ENCODE measurements around the gene FAM210A. TPM values are rescaled to one million over a fixed set of nuclear protein-coding genes. Genes with fewer than 3 reads are reported as not detected.

Gene FAM210A
- total RNA-seq, 1 experiment from 2014 or later, result 14.5 TPM

GRCh38 chr18:13621886-13622619 is 104.3 kb downstream of the FAM210A start:
- no peak for DNase-seq (ENCODE audit: low read depth)

GRCh38 chr18:13621446-13621849 is 104.9 kb downstream of the FAM210A start:
- no peak for DNase-seq (ENCODE audit: low read depth)

GRCh38 chr18:13620818-13621445 is 105.4 kb downstream of the FAM210A start:
- DNase-seq (ENCODE audit: low read depth), result no peak

GRCh38 chr18:13620206-13620672 is 106.1 kb downstream of the FAM210A start:
- no peak for DNase-seq (ENCODE audit: low read depth)

- DNase-seq (ENCODE audit: low read depth), result no peak
Measured at GRCh38 chr18:13619505-13620205, 106.7 kb downstream of the FAM210A start.

- no peak for DNase-seq (ENCODE audit: low read depth)
Measured at GRCh38 chr18:13618760-13619438, 107.5 kb downstream of the FAM210A start.

GRCh38 chr18:13617826-13618515 is 108.4 kb downstream of the FAM210A start:
- no peak for DNase-seq (ENCODE audit: low read depth)

GRCh38 chr18:13616525-13617035 is 109.8 kb downstream of the FAM210A start:
- no peak for DNase-seq (ENCODE audit: low read depth)

GRCh38 chr18:13616041-13616440 is 110.3 kb downstream of the FAM210A start:
- DNase-seq (ENCODE audit: low read depth), result no peak

GRCh38 chr18:13615432-13615861 is 110.9 kb downstream of the FAM210A start:
- no peak for DNase-seq (ENCODE audit: low read depth)

- DNase-seq (ENCODE audit: low read depth), result no peak
Measured at GRCh38 chr18:13614641-13615288, 111.6 kb downstream of the FAM210A start.

GRCh38 chr18:13613591-13614501 is 112.5 kb downstream of the FAM210A start:
- DNase-seq (ENCODE audit: low read depth), result no peak

Other genes with a start within 250 kb of the FAM210A start
- 25.1 and 32.7 TPM in 2 replicates for gene RNMT, start 115 bp upstream of the FAM210A start, total RNA-seq (2014; rRNA removed; shearing (Covaris generic))
- not detected in 2 replicates for gene MC5R, start 97.6 kb upstream of the FAM210A start, total RNA-seq (2014; rRNA removed; shearing (Covaris generic))
- gene MC2R, start 189.0 kb upstream of the FAM210A start, total RNA-seq (2014; rRNA removed; shearing (Covaris generic)), result not detected in 2 replicates